ENCODE results near the gene ARMC9.
"Not testable (repeated sequence)": the region's sequence is repeated elsewhere in the genome, so short reads cannot be mapped to it uniquely, and the experiment has no call there.

The ARMC9 gene

GRCh38 chr2:231399046-231399852, 200.8 kb downstream of the ARMC9 start:
- no peak overlapping the region for H3K4me3 Mint-ChIP-seq
- H3K36me3 Mint-ChIP-seq (ENCODE audit: low read depth), result no peaks in the 10 kb centered on the region
- no peaks in the 10 kb centered on the region for H3K9me3 Mint-ChIP-seq
- H3K27ac Mint-ChIP-seq, result no peak overlapping the region
- H3K4me1 Mint-ChIP-seq (ENCODE audit: low read depth), result peaks cover under 1% of the 10 kb centered on the region
- H3K27me3 Mint-ChIP-seq (ENCODE audit: low read depth), result peaks cover 28% of the 10 kb centered on the region

GRCh38 chr2:231399853-231400680, 201.6 kb downstream of the ARMC9 start:
- H3K4me3 Mint-ChIP-seq, result no peak overlapping the region
- H3K36me3 Mint-ChIP-seq (ENCODE audit: low read depth), result no peaks in the 10 kb centered on the region
- H3K27ac Mint-ChIP-seq, result no peak overlapping the region
- H3K27me3 Mint-ChIP-seq (ENCODE audit: low read depth), result peaks cover 20% of the 10 kb centered on the region
- H3K4me1 Mint-ChIP-seq (ENCODE audit: low read depth), result no peaks in the 10 kb centered on the region
- no peaks in the 10 kb centered on the region for H3K9me3 Mint-ChIP-seq

GRCh38 chr2:231400681-231401080, 202.2 kb downstream of the ARMC9 start:
- H3K4me1 Mint-ChIP-seq (ENCODE audit: low read depth); H3K36me3 Mint-ChIP-seq (ENCODE audit: low read depth); H3K9me3 Mint-ChIP-seq; H3K27ac Mint-ChIP-seq; H3K4me3 Mint-ChIP-seq: not testable (repeated sequence)
- H3K27me3 Mint-ChIP-seq (ENCODE audit: low read depth), result peaks cover 18% of the 10 kb centered on the region

GRCh38 chr2:231401101-231401500, 202.7 kb downstream of the ARMC9 start:
- not testable (repeated sequence) for H3K36me3 Mint-ChIP-seq (ENCODE audit: low read depth); H3K9me3 Mint-ChIP-seq; H3K27ac Mint-ChIP-seq; H3K4me1 Mint-ChIP-seq (ENCODE audit: low read depth); H3K4me3 Mint-ChIP-seq
- H3K27me3 Mint-ChIP-seq (ENCODE audit: low read depth), result peaks cover 18% of the 10 kb centered on the region

GRCh38 chr2:231403421-231404182, 205.2 kb downstream of the ARMC9 start:
- not testable (repeated sequence) for H3K27ac Mint-ChIP-seq; H3K4me3 Mint-ChIP-seq; H3K27me3 Mint-ChIP-seq (ENCODE audit: low read depth); H3K9me3 Mint-ChIP-seq; H3K36me3 Mint-ChIP-seq (ENCODE audit: low read depth)
- peaks cover 16% of the 10 kb centered on the region for H3K4me1 Mint-ChIP-seq (ENCODE audit: low read depth)

- H3K4me3 Mint-ChIP-seq; H3K27me3 Mint-ChIP-seq (ENCODE audit: low read depth); H3K9me3 Mint-ChIP-seq; H3K36me3 Mint-ChIP-seq (ENCODE audit: low read depth); H3K27ac Mint-ChIP-seq: not testable (repeated sequence)
- peaks cover 16% of the 10 kb centered on the region for H3K4me1 Mint-ChIP-seq (ENCODE audit: low read depth)
Observed at GRCh38 chr2:231404183-231404578, 205.8 kb downstream of the ARMC9 start.

- not testable (repeated sequence) for H3K4me3 Mint-ChIP-seq; H3K9me3 Mint-ChIP-seq; H3K36me3 Mint-ChIP-seq (ENCODE audit: low read depth); H3K27ac Mint-ChIP-seq
- H3K4me1 Mint-ChIP-seq (ENCODE audit: low read depth), result peaks cover 16% of the 10 kb centered on the region
- peaks cover 11% of the 10 kb centered on the region for H3K27me3 Mint-ChIP-seq (ENCODE audit: low read depth)
Observed at GRCh38 chr2:231405601-231406367, 207.4 kb downstream of the ARMC9 start.

GRCh38 chr2:231407686-231408085, 209.3 kb downstream of the ARMC9 start:
- peaks cover 24% of the 10 kb centered on the region for H3K27me3 Mint-ChIP-seq (ENCODE audit: low read depth)
- H3K27ac Mint-ChIP-seq; H3K36me3 Mint-ChIP-seq (ENCODE audit: low read depth); H3K9me3 Mint-ChIP-seq; H3K4me3 Mint-ChIP-seq: not testable (repeated sequence)
- peaks cover 16% of the 10 kb centered on the region for H3K4me1 Mint-ChIP-seq (ENCODE audit: low read depth)

- H3K4me1 Mint-ChIP-seq (ENCODE audit: low read depth), result peaks cover 16% of the 10 kb centered on the region
- not testable (repeated sequence) for H3K9me3 Mint-ChIP-seq; H3K27ac Mint-ChIP-seq; H3K36me3 Mint-ChIP-seq (ENCODE audit: low read depth); H3K4me3 Mint-ChIP-seq
- H3K27me3 Mint-ChIP-seq (ENCODE audit: low read depth), result peaks cover 29% of the 10 kb centered on the region
Observed at GRCh38 chr2:231408304-231408703, 209.9 kb downstream of the ARMC9 start.

- Mint-ChIP-seq H3K27ac (no peak overlapping the region), H3K9me3 (peaks cover 8% of the 10 kb centered on the region), H3K27me3 (ENCODE audit: low read depth) (peaks cover 35% of the 10 kb centered on the region), H3K4me3 (no peak overlapping the region), H3K36me3 (ENCODE audit: low read depth) (peaks cover 6% of the 10 kb centered on the region), H3K4me1 (ENCODE audit: low read depth) (peaks cover 16% of the 10 kb centered on the region)
Observed at GRCh38 chr2:231409776-231410175, 211.3 kb downstream of the ARMC9 start.

GRCh38 chr2:231410293-231411004, 212.0 kb downstream of the ARMC9 start:
- H3K36me3 Mint-ChIP-seq (ENCODE audit: low read depth), result peaks cover 6% of the 10 kb centered on the region
- H3K27me3 Mint-ChIP-seq (ENCODE audit: low read depth), result peaks cover 40% of the 10 kb centered on the region
- peaks cover 14% of the 10 kb centered on the region for H3K4me1 Mint-ChIP-seq (ENCODE audit: low read depth)
- H3K4me3 Mint-ChIP-seq, result no peak overlapping the region
- peaks cover 8% of the 10 kb centered on the region for H3K9me3 Mint-ChIP-seq
- no peak overlapping the region for H3K27ac Mint-ChIP-seq

GRCh38 chr2:231411237-231411636, 212.8 kb downstream of the ARMC9 start:
- peaks cover 6% of the 10 kb centered on the region for H3K36me3 Mint-ChIP-seq (ENCODE audit: low read depth)
- no peak overlapping the region for H3K4me3 Mint-ChIP-seq
- H3K27ac Mint-ChIP-seq, result no peak overlapping the region
- H3K9me3 Mint-ChIP-seq, result peaks cover 8% of the 10 kb centered on the region
- H3K27me3 Mint-ChIP-seq (ENCODE audit: low read depth), result peaks cover 45% of the 10 kb centered on the region
- H3K4me1 Mint-ChIP-seq (ENCODE audit: low read depth), result peaks cover 11% of the 10 kb centered on the region

GRCh38 chr2:231411831-231412617, 213.6 kb downstream of the ARMC9 start:
- peaks cover 8% of the 10 kb centered on the region for H3K9me3 Mint-ChIP-seq
- peaks cover 6% of the 10 kb centered on the region for H3K36me3 Mint-ChIP-seq (ENCODE audit: low read depth)
- H3K27ac Mint-ChIP-seq, result no peak overlapping the region
- H3K4me1 Mint-ChIP-seq (ENCODE audit: low read depth), result peaks cover 3% of the 10 kb centered on the region
- H3K27me3 Mint-ChIP-seq (ENCODE audit: low read depth), result peaks cover 45% of the 10 kb centered on the region
- H3K4me3 Mint-ChIP-seq, result no peak overlapping the region
